Brain microvascular endothelial cell (primary cell): Measurements from ENCODE around the gene SENP1.
"Not testable (repeated sequence)": the region's sequence is repeated elsewhere in the genome, so short reads cannot be mapped to it uniquely, and the experiment has no call there.

ENCODE experiments used
- DNase-seq: peaks from one replicate; pipeline ENCODE4 v3.0.0-alpha.2; 2020
- H3K27ac ChIP-seq: fragments of 250-450 bp; sonication (Bioruptor Pico); 2 replicates; pipeline ENCODE4 v1.5.1; 2020; ENCODE audit warnings: mild to moderate bottlenecking, moderate library complexity
- H3K27me3 ChIP-seq: fragments of 250-450 bp; sonication (Bioruptor Pico); replicated peaks from 2 replicates; pipeline ENCODE4 v1.5.1; 2020; ENCODE audit warnings: mild to moderate bottlenecking
- H3K36me3 ChIP-seq: fragments of 250-450 bp; sonication (Bioruptor Pico); replicated peaks from 2 replicates; pipeline ENCODE4 v1.5.1; 2020; ENCODE audit warnings: mild to moderate bottlenecking
- H3K4me3 ChIP-seq: 2 replicates; pipeline ENCODE4 v1.5.1; 2011; ENCODE audit warnings: low read depth, mild to moderate bottlenecking, control low read depth, low read length, moderate library complexity
- CTCF ChIP-seq: IDR thresholded peaks from 2 replicates; pipeline ENCODE4 v1.5.1; 2011; ENCODE audit warnings: low read depth, mild to moderate bottlenecking, moderate library complexity, low read length, control low read depth, inconsistent platforms; ENCODE audit errors: missing control alignments
- in situ Hi-C: cut with HindIII; loops from 2 replicates; pipeline ENCODE4 v1.10.0; 2017; ENCODE audit warnings: low sequenced_read_pairs, low pct_ligation_motif_present

Gene SENP1

GRCh38 chr12:48125985-48126384 is 20.1 kb upstream of the SENP1 start:
- DNase-seq = no peak
- Histone ChIP-seq H3K36me3 (peaks cover 27% of the 10 kb centered on the region), H3K27me3 (no peaks in the 10 kb centered on the region), H3K27ac (no peak overlapping the region), H3K4me3 (no peak overlapping the region)
- TF ChIP-seq CTCF = no peak
- in situ Hi-C loops = no loop called here

- H3K27me3 ChIP-seq, DNase-seq, H3K27ac ChIP-seq, in situ Hi-C loops, H3K4me3 ChIP-seq: not testable (repeated sequence)
- peaks cover 25% of the 10 kb centered on the region for H3K36me3 ChIP-seq
These were observed 19.7 kb upstream of the SENP1 start for GRCh38 chr12:48125542-48125941.

- Histone ChIP-seq H3K4me3 (no peak overlapping the region), H3K36me3 (peaks cover 18% of the 10 kb centered on the region), H3K27me3 (no peaks in the 10 kb centered on the region), H3K27ac (no peak overlapping the region)
- no peak for DNase-seq
- in situ Hi-C loops = no loop called here
- no peak for TF ChIP-seq CTCF
These were observed 17.3 kb upstream of the SENP1 start for GRCh38 chr12:48123169-48123568.

GRCh38 chr12:48122065-48122834 is 16.4 kb upstream of the SENP1 start:
- peaks cover 18% of the 10 kb centered on the region for H3K36me3 ChIP-seq
- in situ Hi-C loops = no loop called here

GRCh38 chr12:48121522-48121921 is 15.6 kb upstream of the SENP1 start:
- Histone ChIP-seq H3K36me3 (peaks cover 15% of the 10 kb centered on the region), H3K4me3 (no peak overlapping the region), H3K27me3 (no peaks in the 10 kb centered on the region), H3K27ac (no peak overlapping the region)
- no peak for TF ChIP-seq CTCF
- no peak for DNase-seq
- in situ Hi-C loops = no loop called here

More at GRCh38 chr12:48122065-48122834, 16.4 kb upstream of the SENP1 start:
- H3K4me3 ChIP-seq = no peak overlapping the region
- no peak overlapping the region for H3K27ac ChIP-seq
- no peak for TF ChIP-seq CTCF
- no peaks in the 10 kb centered on the region for H3K27me3 ChIP-seq
- DNase-seq = no peak

GRCh38 chr12:48119834-48120195 is 13.9 kb upstream of the SENP1 start:
- TF ChIP-seq CTCF = no peak
- Histone ChIP-seq H3K27ac (peak overlapping the region; percentile 39), H3K36me3 (peaks cover 8% of the 10 kb centered on the region), H3K4me3 (peak overlapping the region; percentile 94), H3K27me3 (no peaks in the 10 kb centered on the region)
- no peak for DNase-seq
- in situ Hi-C loops = no loop called here
